OCI-LY7 (cell line): ENCODE measurements around the gene KRT35.

Source experiments
- CTCF ChIP-seq: fragments of 200-600 bp; sonication (generic); conservative IDR thresholded peaks from 2 replicates; pipeline ENCODE4 v1.5.1; 2014; ENCODE audit warnings: mild to moderate bottlenecking, antibody characterized with exemption, low read length, moderate library complexity, mixed read lengths
- EZH2phosphoT487 ChIP-seq: fragments of 200-600 bp; sonication (generic); IDR thresholded peaks from 2 replicates; pipeline ENCODE4 v1.6.1; 2018; ENCODE audit warnings: low read depth, borderline replicate concordance, mild to moderate bottlenecking, mixed run types, antibody characterized with exemption, low read length, moderate library complexity, mixed read lengths

GRCh38 chr17:41484920-41485904 is 4.3 kb upstream of the KRT35 start:
- TF ChIP-seq CTCF (no peak), EZH2phosphoT487 (no peak)
